ENCODE results near the gene TMEM213. TPM values are rescaled to one million over a fixed set of nuclear protein-coding genes. Genes with fewer than 3 reads are reported as not detected.
A peak's percentile ranks its signal among the peaks of the same experiment; 100 is the strongest.
"Not testable (repeated sequence)": the region's sequence is repeated elsewhere in the genome, so short reads cannot be mapped to it uniquely, and the experiment has no call there.

TMEM213 gene
- polyA plus RNA-seq, 4 donors, result 0.60 to 45.7 (median 40.5) TPM

- no peak for DNase-seq (ENCODE audit: low read depth in 4 of 4, low spot score in 3 of 4)
Measured at GRCh38 chr7:138796038-138796615, 1.7 kb upstream of the TMEM213 start.

- DNase-seq (ENCODE audit: low read depth in 4 of 4, low spot score in 3 of 4), result not testable (repeated sequence)
Measured at GRCh38 chr7:138797046-138797445, 748 bp upstream of the TMEM213 start.

GRCh38 chr7:138798836-138799235 is 1.0 kb downstream of the TMEM213 start:
- DNase-seq (ENCODE audit: low read depth in 4 of 4, low spot score in 3 of 4), result no peak

GRCh38 chr7:138799336-138800000 is 1.7 kb downstream of the TMEM213 start:
- peak in 1 of 4 donors; percentile 33 for DNase-seq (ENCODE audit: low read depth in 4 of 4, low spot score in 3 of 4)

GRCh38 chr7:138801256-138801655 is 3.5 kb downstream of the TMEM213 start:
- no peak for DNase-seq (ENCODE audit: low read depth in 4 of 4, low spot score in 3 of 4)

GRCh38 chr7:138802706-138803105 is 4.9 kb downstream of the TMEM213 start:
- DNase-seq (ENCODE audit: low read depth in 4 of 4, low spot score in 3 of 4), result no peak

- no peak for DNase-seq (ENCODE audit: low read depth in 4 of 4, low spot score in 3 of 4)
Measured at GRCh38 chr7:138804618-138805017, 6.8 kb downstream of the TMEM213 start.

GRCh38 chr7:138809346-138809745 is 11.6 kb downstream of the TMEM213 start:
- no peak for DNase-seq (ENCODE audit: low read depth in 4 of 4, low spot score in 3 of 4)

GRCh38 chr7:138811327-138811726 is 13.5 kb downstream of the TMEM213 start:
- not testable (repeated sequence) for DNase-seq (ENCODE audit: low read depth in 4 of 4, low spot score in 3 of 4)

GRCh38 chr7:138813945-138814344 is 16.2 kb downstream of the TMEM213 start:
- no peak for DNase-seq (ENCODE audit: low read depth in 4 of 4, low spot score in 3 of 4)

- DNase-seq (ENCODE audit: low read depth in 4 of 4, low spot score in 3 of 4), result no peak
Measured at GRCh38 chr7:138814816-138815332, 17.1 kb downstream of the TMEM213 start.

GRCh38 chr7:138816650-138817049 is 18.9 kb downstream of the TMEM213 start:
- no peak for DNase-seq (ENCODE audit: low read depth in 4 of 4, low spot score in 3 of 4)

- DNase-seq (ENCODE audit: low read depth in 4 of 4, low spot score in 3 of 4), result no peak
Measured at GRCh38 chr7:138819625-138820024, 21.8 kb downstream of the TMEM213 start.

- DNase-seq (ENCODE audit: low read depth in 4 of 4, low spot score in 3 of 4), result no peak
Measured at GRCh38 chr7:138821912-138822311, 24.1 kb downstream of the TMEM213 start.

- no peak for DNase-seq (ENCODE audit: low read depth in 4 of 4, low spot score in 3 of 4)
Measured at GRCh38 chr7:138822867-138823535, 25.2 kb downstream of the TMEM213 start.

- no peak for DNase-seq (ENCODE audit: low read depth in 4 of 4, low spot score in 3 of 4)
Measured at GRCh38 chr7:138825049-138825721, 27.4 kb downstream of the TMEM213 start.

GRCh38 chr7:138828302-138828701 is 30.5 kb downstream of the TMEM213 start:
- DNase-seq (ENCODE audit: low read depth in 4 of 4, low spot score in 3 of 4), result no peak

- DNase-seq (ENCODE audit: low read depth in 4 of 4, low spot score in 3 of 4), result no peak
Measured at GRCh38 chr7:138829335-138829734, 31.5 kb downstream of the TMEM213 start.

GRCh38 chr7:138832966-138833365 is 35.2 kb downstream of the TMEM213 start:
- no peak for DNase-seq (ENCODE audit: low read depth in 4 of 4, low spot score in 3 of 4)

GRCh38 chr7:138833596-138833995 is 35.8 kb downstream of the TMEM213 start:
- DNase-seq (ENCODE audit: low read depth in 4 of 4, low spot score in 3 of 4), result no peak

- no peak for DNase-seq (ENCODE audit: low read depth in 4 of 4, low spot score in 3 of 4)
Measured at GRCh38 chr7:138834583-138834982, 36.8 kb downstream of the TMEM213 start.
